Liver (tissue), 9 donors: Measurements from ENCODE around the gene ITGBL1. TPM values are rescaled to one million over a fixed set of nuclear protein-coding genes. Genes with fewer than 3 reads are reported as not detected.
A peak's percentile ranks its signal among the peaks of the same experiment; 100 is the strongest.

Experiments used
- DNase-seq: peaks from one replicate; pipeline ENCODE4 v3.0.0-alpha.2; 2017; ENCODE audit warnings: low spot score
- H3K27ac ChIP-seq, 2 donors: one replicate each; pipeline ENCODE4 v1.7.0; 2013; ENCODE audit warnings: inconsistent platforms in 2 of 2, low read length in 2 of 2, control low read depth in 1 of 2, low read depth in 1 of 2, mild to moderate bottlenecking in 1 of 2
- H3K27me3 ChIP-seq, 4 donors: one replicate each; pipeline versions ENCODE4 v1.6.1 to v1.7.0; 2013; ENCODE audit warnings: low read length in 3 of 4, inconsistent platforms in 1 of 4, mild to moderate bottlenecking in 1 of 4, moderate library complexity in 1 of 4; ENCODE audit not compliant: control insufficient read depth in 4 of 4, insufficient read depth in 4 of 4
- H3K36me3 ChIP-seq, 4 donors: one replicate each; pipeline versions ENCODE4 v1.6.1 to v1.7.0; 2013; ENCODE audit warnings: low read length in 3 of 4, mild to moderate bottlenecking in 3 of 4, low read depth in 1 of 4, moderate library complexity in 1 of 4; ENCODE audit not compliant: control insufficient read depth in 4 of 4, insufficient read depth in 3 of 4
- H3K4me1 ChIP-seq, 4 donors: one replicate each; pipeline versions ENCODE4 v1.6.1 to v1.7.0; 2013; ENCODE audit warnings: low read length in 3 of 4, mild to moderate bottlenecking in 3 of 4, moderate library complexity in 1 of 4; ENCODE audit not compliant: control insufficient read depth in 4 of 4, insufficient read depth in 4 of 4
- H3K4me3 ChIP-seq, 3 donors: one replicate each; pipeline versions ENCODE4 v1.6.1 to v1.7.0; 2013; ENCODE audit warnings: low read length in 3 of 3, control low read depth in 1 of 3, low read depth in 1 of 3, mild to moderate bottlenecking in 1 of 3
- H3K9ac ChIP-seq, 2 donors: one replicate each; pipeline ENCODE4 v1.7.0; 2013; ENCODE audit warnings: low read length in 2 of 2, mild to moderate bottlenecking in 2 of 2, moderate library complexity in 2 of 2, control low read depth in 1 of 2, low read depth in 1 of 2
- H3K9me3 ChIP-seq, 4 donors: one replicate each; pipeline versions ENCODE4 v1.6.1 to v1.7.0; 2013; ENCODE audit warnings: low read length in 3 of 4; ENCODE audit not compliant: control insufficient read depth in 4 of 4
- ATF3 ChIP-seq: IDR thresholded peaks from 2 replicates; pipeline ENCODE4 v1.6.1; 2016; ENCODE audit warnings: antibody characterized with exemption
- CTCF ChIP-seq: fragments of 150-350 bp; IDR thresholded peaks from 2 replicates; pipeline ENCODE4 v1.5.1; 2017; ENCODE audit warnings: improper control_type of control experiment, low read depth, low read length; ENCODE audit not compliant: missing input control
- EGR1 ChIP-seq, 2 donors: IDR thresholded peaks; 2 replicates each; pipeline ENCODE4 v1.6.1; 2016 to 2018; ENCODE audit warnings: antibody characterized with exemption in 2 of 2, low read depth in 2 of 2
- FOXA1 ChIP-seq: IDR thresholded peaks from 2 replicates; pipeline ENCODE4 v1.6.1; 2016; ENCODE audit warnings: antibody characterized with exemption
- FOXA2 ChIP-seq: IDR thresholded peaks from 2 replicates; pipeline ENCODE4 v1.6.1; 2016; ENCODE audit warnings: antibody characterized with exemption
- GABPA ChIP-seq, 2 donors: IDR thresholded peaks in 1 of 2; conservative IDR thresholded peaks in 1 of 2; 2 replicates each; pipeline ENCODE4 v1.6.1; 2016; ENCODE audit warnings: antibody characterized with exemption in 2 of 2, mild to moderate bottlenecking in 1 of 2, moderate library complexity in 1 of 2
- HNF4A ChIP-seq, 2 donors: conservative IDR thresholded peaks; 2 replicates each; pipeline ENCODE4 v1.6.1; 2016; ENCODE audit warnings: antibody characterized with exemption in 2 of 2, mild to moderate bottlenecking in 2 of 2
- HNF4G ChIP-seq: IDR thresholded peaks from 2 replicates; pipeline ENCODE4 v1.6.1; 2016; ENCODE audit warnings: antibody characterized with exemption
- JUND ChIP-seq, 2 donors: IDR thresholded peaks; 2 replicates each; pipeline ENCODE4 v1.6.1; 2016; ENCODE audit warnings: antibody characterized with exemption in 2 of 2
- MAX ChIP-seq: IDR thresholded peaks from 2 replicates; pipeline ENCODE4 v1.6.1; 2016; ENCODE audit warnings: antibody characterized with exemption
- NR2F2 ChIP-seq: IDR thresholded peaks from 2 replicates; pipeline ENCODE4 v1.6.1; 2016; ENCODE audit warnings: antibody characterized with exemption
- RAD21 ChIP-seq, 2 donors: IDR thresholded peaks; 2 replicates each; pipeline ENCODE4 v1.6.1; 2016; ENCODE audit warnings: antibody characterized with exemption in 2 of 2, mild to moderate bottlenecking in 2 of 2
- REST ChIP-seq: IDR thresholded peaks from 2 replicates; pipeline ENCODE4 v1.6.1; 2016; ENCODE audit warnings: antibody characterized with exemption, mild to moderate bottlenecking
- RXRA ChIP-seq, 2 donors: IDR thresholded peaks; 2 replicates each; pipeline ENCODE4 v1.6.1; 2017 to 2018; ENCODE audit warnings: antibody characterized with exemption in 2 of 2, mild to moderate bottlenecking in 1 of 2
- SP1 ChIP-seq: IDR thresholded peaks from 2 replicates; pipeline ENCODE4 v1.6.1; 2018; ENCODE audit warnings: antibody characterized with exemption, mild to moderate bottlenecking
- TAF1 ChIP-seq: conservative IDR thresholded peaks from 2 replicates; pipeline ENCODE4 v1.6.1; 2016; ENCODE audit warnings: antibody characterized with exemption, mild to moderate bottlenecking
- YY1 ChIP-seq: IDR thresholded peaks from 2 replicates; pipeline ENCODE4 v1.6.1; 2016; ENCODE audit warnings: antibody characterized with exemption, mild to moderate bottlenecking
- ZBTB33 ChIP-seq: IDR thresholded peaks from 2 replicates; pipeline ENCODE4 v1.6.1; 2016; ENCODE audit warnings: antibody characterized with exemption
- WGBS: extraction: QIAGEN DNeasy Blood & Tissue Kit; methylation state at CpG from one replicate; pipeline ENCODE4 v1.1.7; 2013; 5-methylcytosine and 5-hydroxymethylcytosine counted together
- polyA plus RNA-seq, 2 donors: library from polyadenylated mRNA; stranded (reverse) in 1 of 2; unstranded in 1 of 2; fragments of 200-250 nt in 1 of 2; fragments of >200 nt in 1 of 2; fragmentation: Nextera tagmentation in 1 of 2; extraction: Ambion mirVana in 1 of 2; gene quantifications; one replicate each; pipeline versions ENCODE4 v1.2.1 to v1.2.3, GENCODE V29; 2013 to 2015
- total RNA-seq, 2 donors: library from RNA; depleted of rRNA; stranded (reverse); fragments of >200 nt; gene quantifications; one replicate each; pipeline ENCODE4 v1.2.3, GENCODE V29; 2014
- donor health status: healthy.
- donor health status: healthy.
- donor health status: healthy.
- donor health status: healthy.
- donor health status: healthy.

ITGBL1 gene
- total and polyA plus RNA-seq, 4 donors, result 0.28 to 2.2 (median 1.2) TPM

- no peak overlapping the region for H3K9ac ChIP-seq
- TF ChIP-seq EGR1 (IDR thresholded peaks at IDR 0.05; ENCODE audit: low read depth in 2 of 2) (no peak), HNF4A (conservative IDR thresholded peaks at IDR 0.05) (peak; percentile 24 to 62), REST (no peak), ATF3 (peak; percentile 43), GABPA (IDR thresholded peaks at IDR 0.05 in 1 of 2, conservative IDR thresholded peaks at IDR 0.05 in 1 of 2) (no peak), YY1 (peak; percentile 65), RAD21 (IDR thresholded peaks at IDR 0.05) (peak; percentile 18 to 65), FOXA2 (no peak), JUND (IDR thresholded peaks at IDR 0.05) (no peak), TAF1 (no peak), CTCF (no peak), MAX (no peak), ZBTB33 (no peak), NR2F2 (no peak), HNF4G (no peak), FOXA1 (no peak), RXRA (IDR thresholded peaks at IDR 0.05) (peak in 1 of 2 donors; percentile 44), SP1 (peak; percentile 66)
- H3K4me1 ChIP-seq, result peaks cover 3 to 18% (median 11%) of the 10 kb centered on the region in 4 donors
- H3K27me3 ChIP-seq, result no peaks in the 10 kb centered on the region
- DNase-seq, result no peak
- H3K27ac ChIP-seq, result no peak overlapping the region
- H3K9me3 ChIP-seq, result no peaks in the 10 kb centered on the region
- no peak overlapping the region for H3K4me3 ChIP-seq
- 65% methylated on average over 6 of the region's 6 CpGs for WGBS
- H3K36me3 ChIP-seq, result no peaks in the 10 kb centered on the region
Observed at GRCh38 chr13:101709952-101710351, 257.5 kb downstream of the ITGBL1 start.
